T-helper 1 cell treated with Interleukin-12 subunit alpha and Interleukin-12 subunit beta and Interleukin-4 antibody, amounts not matched to agents 30 μg/mL and 1 μg/mL, for 36 hours (primary cell): ENCODE results near the gene SEMG1.

ENCODE experiments used
- H3K27ac Mint-ChIP-seq: one replicate; pipeline ENCODE4 v1.8.0; 2021; ENCODE audit warnings: mild to moderate bottlenecking, mixed read lengths
- H3K27me3 Mint-ChIP-seq: one replicate; pipeline ENCODE4 v1.8.0; 2021; ENCODE audit warnings: low read depth, mixed read lengths
- H3K36me3 Mint-ChIP-seq: one replicate; pipeline ENCODE4 v1.8.0; 2021; ENCODE audit warnings: low read depth, mixed read lengths
- H3K4me1 Mint-ChIP-seq: one replicate; pipeline ENCODE4 v1.8.0; 2021; ENCODE audit warnings: low read depth, mixed read lengths
- H3K4me3 Mint-ChIP-seq: one replicate; pipeline ENCODE4 v1.8.0; 2021; ENCODE audit warnings: mild to moderate bottlenecking, moderate library complexity, mixed read lengths
- H3K9me3 Mint-ChIP-seq: one replicate; pipeline ENCODE4 v1.8.0; 2021; ENCODE audit warnings: mixed read lengths

Gene SEMG1

DNA sequence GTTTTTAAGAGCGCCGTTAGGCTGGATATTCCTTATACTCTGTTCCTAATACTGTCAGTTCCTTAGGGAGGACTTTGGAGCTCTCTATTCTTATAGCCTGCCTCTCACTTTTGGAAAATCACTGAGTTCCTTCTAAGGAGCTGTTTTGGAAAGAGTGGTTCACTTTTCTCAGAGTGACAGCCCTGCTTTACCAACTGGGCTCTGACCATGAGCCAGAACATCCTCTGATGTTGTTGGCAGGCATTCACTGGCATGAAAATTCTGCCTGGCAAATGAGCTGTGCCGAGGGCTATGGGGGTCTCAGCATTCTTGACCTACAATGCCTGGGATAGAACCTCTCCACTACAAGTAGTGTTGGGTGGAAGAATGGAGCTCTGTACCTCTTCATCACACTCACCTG is 14.9 kb upstream of the SEMG1 start:
- Mint-ChIP-seq H3K4me1 (no peaks in the 10 kb centered on the region), H3K9me3 (no peaks in the 10 kb centered on the region), H3K4me3 (no peak overlapping the region), H3K27me3 (peaks cover 9% of the 10 kb centered on the region), H3K36me3 (no peaks in the 10 kb centered on the region), H3K27ac (no peak overlapping the region)

DNA sequence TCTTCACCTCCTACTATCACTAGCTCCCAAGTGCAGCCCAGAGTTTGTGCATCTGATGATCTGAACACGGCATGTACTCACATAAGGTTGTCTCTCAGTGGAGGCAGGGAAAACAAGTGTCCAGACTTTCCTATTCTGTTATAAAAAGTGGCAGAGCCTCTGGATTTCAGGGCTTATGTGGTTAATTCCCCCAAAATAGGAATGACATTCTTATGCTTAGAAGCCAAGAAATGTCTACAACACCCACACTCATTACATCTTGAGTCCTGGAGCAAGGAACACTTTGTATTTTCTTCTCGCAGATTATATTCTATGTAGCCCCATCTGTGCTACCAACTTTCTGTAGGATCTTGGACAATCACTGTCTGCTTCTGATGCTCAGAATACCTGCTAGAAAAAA is 13.5 kb upstream of the SEMG1 start:
- no peaks in the 10 kb centered on the region for H3K36me3 Mint-ChIP-seq
- no peak overlapping the region for H3K4me3 Mint-ChIP-seq
- no peak overlapping the region for H3K27ac Mint-ChIP-seq
- no peaks in the 10 kb centered on the region for H3K4me1 Mint-ChIP-seq
- H3K27me3 Mint-ChIP-seq: peaks cover 9% of the 10 kb centered on the region
- no peaks in the 10 kb centered on the region for H3K9me3 Mint-ChIP-seq

DNA sequence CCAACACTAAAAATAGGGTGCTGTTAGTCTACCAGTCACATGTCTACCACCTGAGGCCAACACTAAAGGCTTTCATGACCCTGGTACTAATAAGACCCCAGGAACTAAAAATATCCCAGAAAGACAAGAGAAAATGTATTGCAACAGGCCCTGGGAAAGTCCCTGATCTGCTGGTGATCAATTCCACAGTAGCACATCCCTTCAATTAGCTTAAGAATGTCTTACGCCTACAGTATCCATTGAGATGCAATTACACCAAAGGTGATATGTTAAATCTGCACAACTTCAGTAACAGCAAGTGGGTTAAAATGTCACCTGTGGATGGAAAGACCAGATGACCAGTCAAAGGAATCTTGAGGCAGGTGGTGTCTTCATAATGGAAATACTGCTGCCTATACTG is 3.1 kb downstream of the SEMG1 start:
- H3K27ac Mint-ChIP-seq: no peak overlapping the region
- H3K9me3 Mint-ChIP-seq: no peaks in the 10 kb centered on the region
- peaks cover 33% of the 10 kb centered on the region for H3K27me3 Mint-ChIP-seq

DNA sequence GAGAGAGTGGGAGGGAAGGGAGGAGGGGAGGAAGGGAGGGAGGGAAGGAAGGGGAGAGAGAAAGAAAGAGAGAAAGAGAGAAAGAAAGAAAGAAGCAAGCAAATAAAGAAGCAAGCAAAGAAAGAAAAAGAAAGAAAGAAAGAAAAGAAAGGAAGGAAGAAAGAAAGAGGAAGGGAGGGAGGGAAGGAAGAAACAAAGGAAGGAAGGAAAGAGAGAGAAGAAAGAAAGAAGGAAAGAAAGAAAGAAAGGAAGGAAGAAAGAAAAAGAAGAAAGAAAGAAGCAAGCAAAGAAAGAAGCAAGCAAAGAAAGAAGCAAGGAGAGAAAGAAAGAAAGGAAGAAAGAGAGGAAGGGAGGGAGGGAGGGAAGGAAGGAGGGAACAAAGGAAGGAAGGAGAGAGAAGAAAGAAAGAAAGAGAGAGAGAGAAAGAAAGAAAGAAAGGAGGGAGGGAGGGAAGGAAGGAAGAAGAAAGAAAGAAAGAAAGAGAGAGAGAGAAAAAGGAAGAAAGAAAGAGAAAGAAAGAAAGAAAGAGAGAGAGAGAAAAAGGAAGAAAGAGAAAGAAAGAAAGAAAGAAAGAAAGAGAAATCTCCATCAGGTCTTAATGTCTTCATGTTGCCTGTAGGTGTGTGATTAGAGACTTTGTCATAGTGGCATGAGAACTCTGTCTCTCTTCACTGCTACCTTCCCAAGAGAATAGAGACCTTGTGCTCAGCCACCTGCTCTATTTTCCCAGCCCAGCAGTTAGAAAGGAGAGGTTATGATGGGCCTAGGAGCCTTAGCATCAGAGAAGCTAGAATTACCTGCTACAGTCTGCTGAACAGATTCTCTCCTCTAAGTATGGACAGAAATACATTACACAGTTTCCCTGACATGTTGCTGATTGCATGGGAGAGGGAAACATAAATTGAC is 5.0 kb downstream of the SEMG1 start:
- H3K9me3 Mint-ChIP-seq: no peaks in the 10 kb centered on the region
- H3K4me3 Mint-ChIP-seq: no peak overlapping the region
- no peaks in the 10 kb centered on the region for H3K36me3 Mint-ChIP-seq
- peaks cover 20% of the 10 kb centered on the region for H3K27me3 Mint-ChIP-seq
- H3K27ac Mint-ChIP-seq: no peak overlapping the region
- H3K4me1 Mint-ChIP-seq: no peaks in the 10 kb centered on the region

More for the DNA sequence above, 3.1 kb downstream of the SEMG1 start:
- no peaks in the 10 kb centered on the region for H3K4me1 Mint-ChIP-seq
- no peak overlapping the region for H3K4me3 Mint-ChIP-seq
- no peaks in the 10 kb centered on the region for H3K36me3 Mint-ChIP-seq

DNA sequence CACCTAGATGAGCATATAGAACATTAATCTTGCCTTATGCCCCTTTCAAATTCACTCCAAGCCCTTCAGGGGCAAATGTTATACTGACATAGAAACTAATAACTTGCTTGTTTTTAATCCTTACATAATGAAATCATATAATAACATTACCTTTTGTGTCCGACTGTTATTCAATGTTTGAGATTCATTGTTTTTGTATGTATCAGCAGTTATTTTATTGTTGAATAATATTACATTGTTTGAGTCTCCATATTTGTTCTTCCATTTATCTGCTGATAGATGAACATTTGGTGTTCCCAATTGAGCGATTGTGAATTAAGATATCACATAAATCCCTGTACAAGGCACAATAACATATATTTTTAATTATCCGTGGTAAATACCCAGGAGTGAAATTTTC is 6.0 kb downstream of the SEMG1 start:
- Mint-ChIP-seq H3K36me3 (no peaks in the 10 kb centered on the region), H3K27me3 (peaks cover 18% of the 10 kb centered on the region), H3K4me1 (no peaks in the 10 kb centered on the region)

DNA sequence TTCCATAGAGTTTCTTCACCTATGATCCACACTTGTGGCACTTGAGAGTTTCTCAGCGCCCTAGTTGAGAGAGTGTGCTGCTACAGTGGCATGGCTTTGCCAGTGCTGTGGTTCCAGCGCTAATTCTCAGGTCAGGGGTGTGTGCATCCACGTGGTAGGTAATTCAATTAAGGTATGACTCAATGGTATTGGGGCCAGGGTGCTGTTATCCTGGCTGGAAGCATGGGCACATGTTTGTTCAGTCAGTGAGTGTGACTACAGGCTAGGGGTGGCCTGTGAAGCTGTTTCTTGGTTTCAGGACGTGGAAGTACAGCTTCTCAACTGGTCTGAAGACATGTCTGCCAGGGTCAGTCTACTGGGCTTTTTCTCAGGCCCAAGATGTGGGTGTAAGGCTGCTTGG is 11.3 kb downstream of the SEMG1 start:
- Mint-ChIP-seq H3K4me3 (no peak overlapping the region), H3K4me1 (no peaks in the 10 kb centered on the region), H3K27ac (no peak overlapping the region), H3K27me3 (peaks cover 33% of the 10 kb centered on the region), H3K36me3 (no peaks in the 10 kb centered on the region), H3K9me3 (no peaks in the 10 kb centered on the region)

More for the DNA sequence above, 6.0 kb downstream of the SEMG1 start:
- Mint-ChIP-seq H3K27ac (no peak overlapping the region), H3K9me3 (no peaks in the 10 kb centered on the region), H3K4me3 (no peak overlapping the region)

DNA sequence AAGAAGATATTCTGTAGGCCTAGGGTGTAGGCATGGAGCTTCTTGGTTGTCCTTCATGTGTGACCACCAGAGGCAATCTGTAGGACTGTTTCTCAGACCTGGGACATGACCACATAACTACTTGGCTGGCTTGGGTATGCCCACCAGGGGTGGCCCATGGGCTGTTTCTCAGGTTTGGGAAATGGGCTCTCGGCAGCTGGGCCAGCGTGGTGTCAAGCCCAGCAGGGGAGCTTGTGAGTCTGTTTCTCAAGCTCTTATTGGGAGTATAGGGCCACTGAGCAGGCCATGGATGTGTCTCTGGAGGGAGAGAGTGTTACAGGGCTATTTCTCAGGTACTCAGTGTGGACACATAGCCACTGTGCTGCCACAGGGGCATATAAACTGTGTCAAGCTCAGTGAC is 11.8 kb downstream of the SEMG1 start:
- Mint-ChIP-seq H3K9me3 (no peaks in the 10 kb centered on the region), H3K27me3 (peaks cover 34% of the 10 kb centered on the region), H3K36me3 (no peaks in the 10 kb centered on the region)

DNA sequence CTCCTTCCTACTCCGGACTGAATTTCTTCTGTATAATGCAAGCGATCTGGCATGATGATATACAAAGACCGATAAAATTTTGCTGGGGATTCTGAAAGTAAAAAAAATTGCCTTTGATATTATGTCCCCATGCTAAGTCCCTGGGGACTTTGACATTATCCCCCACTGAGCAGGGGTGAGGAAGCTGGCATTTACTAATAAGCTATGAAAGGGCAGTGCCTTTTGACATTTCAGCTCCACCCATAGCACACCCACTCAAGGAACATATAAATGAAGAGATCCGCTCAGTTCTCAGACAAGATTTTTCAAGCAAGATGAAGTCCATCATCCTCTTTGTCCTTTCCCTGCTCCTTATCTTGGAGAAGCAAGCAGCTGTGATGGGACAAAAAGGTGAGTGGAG is 14.2 kb downstream of the SEMG1 start, which contains the start of gene SEMG2:
SEMG2 (plus strand) TSS at position 298 of the 400 bp plus-strand sequence; CDS start at position 315, 17 bp downstream.
- H3K36me3 Mint-ChIP-seq: no peaks in the 10 kb centered on the region
- no peaks in the 10 kb centered on the region for H3K9me3 Mint-ChIP-seq
- H3K4me3 Mint-ChIP-seq: no peak within 1 kb of the TSS
- H3K27me3 Mint-ChIP-seq: peaks cover 43% of the 10 kb centered on the region
- H3K27ac Mint-ChIP-seq: no peak within 1 kb of the TSS
- H3K4me1 Mint-ChIP-seq: no peaks in the 10 kb centered on the region

More for the DNA sequence above, 11.8 kb downstream of the SEMG1 start:
- no peak overlapping the region for H3K27ac Mint-ChIP-seq
- H3K4me1 Mint-ChIP-seq: no peaks in the 10 kb centered on the region
- no peak overlapping the region for H3K4me3 Mint-ChIP-seq

DNA sequence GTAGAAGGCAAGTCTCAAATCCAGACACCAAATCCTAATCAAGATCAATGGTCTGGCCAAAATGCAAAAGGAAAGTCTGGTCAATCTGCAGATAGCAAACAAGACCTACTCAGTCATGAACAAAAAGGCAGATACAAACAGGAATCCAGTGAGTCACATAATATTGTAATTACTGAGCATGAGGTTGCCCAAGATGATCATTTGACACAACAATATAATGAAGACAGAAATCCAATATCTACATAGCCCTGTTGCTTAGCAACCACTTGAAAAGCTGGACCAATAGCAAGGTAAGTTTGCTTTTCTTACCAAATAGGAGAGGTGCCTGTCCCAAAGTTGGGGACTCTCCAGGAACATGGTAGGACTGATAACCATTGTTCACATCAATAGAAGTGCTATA is 16.3 kb downstream of the SEMG1 start:
- Mint-ChIP-seq H3K4me1 (no peaks in the 10 kb centered on the region), H3K36me3 (no peaks in the 10 kb centered on the region), H3K27ac (no peak overlapping the region), H3K27me3 (peaks cover 52% of the 10 kb centered on the region), H3K9me3 (no peaks in the 10 kb centered on the region), H3K4me3 (no peak overlapping the region)

DNA sequence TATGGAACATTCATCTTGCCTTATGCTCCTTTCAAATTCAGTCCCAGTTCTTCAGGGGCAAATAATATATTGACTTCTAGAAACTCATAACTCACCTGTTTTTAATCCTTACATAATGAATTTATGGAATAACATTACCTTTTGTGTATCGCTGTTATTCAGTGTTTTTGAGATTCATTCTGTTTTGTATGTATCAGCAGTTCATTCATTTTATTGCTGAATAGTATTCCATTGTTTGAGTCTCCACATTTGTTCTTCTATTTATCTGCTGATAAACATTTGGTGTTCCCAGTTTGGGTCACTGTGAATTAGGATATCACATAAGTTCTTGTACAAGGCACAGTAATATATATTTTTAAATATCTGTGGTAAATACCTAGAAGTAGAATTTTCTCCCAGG is 19.5 kb downstream of the SEMG1 start:
- Mint-ChIP-seq H3K36me3 (no peaks in the 10 kb centered on the region), H3K4me3 (no peak overlapping the region), H3K27me3 (peaks cover 48% of the 10 kb centered on the region), H3K27ac (no peak overlapping the region), H3K9me3 (no peaks in the 10 kb centered on the region), H3K4me1 (no peaks in the 10 kb centered on the region)

DNA sequence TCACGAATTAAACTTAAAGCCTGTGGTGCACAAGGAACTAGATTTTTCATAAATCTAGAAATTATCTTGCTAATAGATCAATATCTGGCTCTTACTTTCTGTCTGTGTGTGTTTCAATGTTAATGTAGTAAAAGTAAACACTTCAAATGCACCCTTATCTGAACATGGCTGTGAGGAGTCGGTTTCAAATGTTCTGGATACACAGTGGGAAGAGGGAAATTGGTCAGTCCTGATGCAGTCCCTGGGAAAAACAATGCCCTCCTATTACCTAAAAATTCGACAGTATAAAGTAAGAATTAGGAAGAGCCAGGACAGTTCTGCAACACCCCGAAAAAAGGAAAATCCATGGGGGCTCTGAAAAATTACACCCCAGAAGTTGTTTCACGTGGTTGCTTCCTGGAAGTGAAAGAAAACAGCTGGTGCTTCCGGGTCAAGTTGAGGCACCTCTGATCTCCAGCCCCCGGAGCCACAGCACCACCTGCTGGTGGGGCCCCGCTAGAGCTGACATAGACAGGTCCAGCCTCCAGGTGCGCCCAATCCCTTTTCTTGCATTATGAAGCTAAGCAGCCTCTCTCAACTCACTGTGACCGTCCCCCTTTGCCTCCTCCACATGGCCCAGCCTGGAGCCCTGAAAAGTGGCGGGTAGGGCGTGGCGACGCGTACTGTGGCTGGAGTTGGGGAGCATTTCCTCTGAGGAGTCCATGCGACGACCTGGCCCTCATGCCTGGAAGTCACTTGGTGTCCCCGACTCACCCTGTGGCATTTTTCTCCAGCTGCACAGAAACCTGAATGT is 22.6 kb downstream of the SEMG1 start:
- Mint-ChIP-seq H3K4me1 (no peaks in the 10 kb centered on the region), H3K4me3 (no peak overlapping the region), H3K27ac (no peak overlapping the region), H3K27me3 (peaks cover 52% of the 10 kb centered on the region), H3K9me3 (peaks cover 5% of the 10 kb centered on the region), H3K36me3 (no peaks in the 10 kb centered on the region)

DNA sequence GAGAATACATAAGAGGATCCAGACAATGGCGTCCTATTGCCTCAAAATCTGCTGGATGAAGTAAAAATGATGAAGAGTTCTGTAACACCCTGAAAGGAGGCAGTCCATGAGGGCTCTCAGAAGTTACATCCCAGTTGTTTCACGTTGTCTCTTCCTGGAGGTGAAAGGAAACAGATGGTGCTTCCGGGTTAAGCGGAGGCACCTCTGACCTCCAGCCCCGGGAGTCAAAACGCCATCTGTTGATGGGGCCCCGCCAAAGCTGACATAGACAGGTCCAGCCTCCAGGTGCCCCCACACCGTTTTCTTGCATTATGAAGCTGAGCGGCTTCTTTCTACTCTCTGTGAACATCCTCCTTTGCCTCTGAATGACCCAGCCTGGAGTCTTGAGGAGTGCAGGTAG is 23.8 kb downstream of the SEMG1 start:
- H3K27ac Mint-ChIP-seq: no peak overlapping the region
- H3K9me3 Mint-ChIP-seq: peaks cover 9% of the 10 kb centered on the region
- H3K4me1 Mint-ChIP-seq: no peaks in the 10 kb centered on the region
- peaks cover 45% of the 10 kb centered on the region for H3K27me3 Mint-ChIP-seq
- H3K36me3 Mint-ChIP-seq: no peaks in the 10 kb centered on the region
- no peak overlapping the region for H3K4me3 Mint-ChIP-seq

DNA sequence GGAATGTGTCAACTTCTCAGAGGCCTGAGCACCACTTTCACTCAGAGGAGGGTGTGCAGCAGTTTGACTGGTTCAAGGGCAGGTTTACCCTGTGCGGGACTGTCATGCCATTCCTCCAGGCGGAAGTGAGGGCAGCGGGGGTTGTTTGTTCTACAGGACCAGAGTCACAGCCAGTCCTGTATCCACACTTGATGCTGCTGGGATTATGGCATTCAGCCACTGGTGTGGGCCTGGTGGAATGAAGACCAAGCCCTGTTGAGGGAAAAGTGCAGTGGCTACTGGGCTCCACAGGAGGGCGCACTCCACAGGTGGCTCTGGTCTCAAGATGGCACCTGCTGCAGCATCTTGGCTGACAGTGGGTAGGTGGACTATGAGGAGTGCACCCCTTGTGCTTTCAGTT is 29.2 kb downstream of the SEMG1 start:
- H3K4me1 Mint-ChIP-seq: no peaks in the 10 kb centered on the region
- H3K36me3 Mint-ChIP-seq: no peaks in the 10 kb centered on the region
- no peak overlapping the region for H3K4me3 Mint-ChIP-seq
- H3K9me3 Mint-ChIP-seq: peaks cover 9% of the 10 kb centered on the region
- no peak overlapping the region for H3K27ac Mint-ChIP-seq
- H3K27me3 Mint-ChIP-seq: peaks cover 38% of the 10 kb centered on the region

DNA sequence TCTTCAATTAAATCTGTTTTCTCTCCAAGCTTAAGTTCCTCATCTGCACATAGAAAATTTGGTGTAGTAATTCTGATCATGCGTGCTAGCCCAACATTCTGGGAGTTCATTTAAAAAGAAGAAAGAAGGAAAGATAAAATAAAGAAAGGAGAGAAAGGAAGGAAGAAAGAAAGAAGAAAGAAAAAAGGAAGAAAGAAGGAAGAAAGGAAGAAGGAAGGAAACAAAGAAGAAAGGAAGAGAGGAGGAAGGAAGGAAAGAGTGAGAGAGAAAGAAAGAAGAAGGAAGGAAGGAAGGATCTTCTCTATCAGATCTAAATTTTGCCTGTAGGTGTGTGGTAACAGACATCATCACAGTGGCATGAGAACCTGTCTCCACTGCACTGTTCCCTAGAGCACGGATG is 31.3 kb downstream of the SEMG1 start:
- no peak overlapping the region for H3K4me3 Mint-ChIP-seq
- peaks cover 9% of the 10 kb centered on the region for H3K9me3 Mint-ChIP-seq
- no peaks in the 10 kb centered on the region for H3K36me3 Mint-ChIP-seq
- H3K27ac Mint-ChIP-seq: no peak overlapping the region
- H3K4me1 Mint-ChIP-seq: no peaks in the 10 kb centered on the region
- H3K27me3 Mint-ChIP-seq: peaks cover 45% of the 10 kb centered on the region

DNA sequence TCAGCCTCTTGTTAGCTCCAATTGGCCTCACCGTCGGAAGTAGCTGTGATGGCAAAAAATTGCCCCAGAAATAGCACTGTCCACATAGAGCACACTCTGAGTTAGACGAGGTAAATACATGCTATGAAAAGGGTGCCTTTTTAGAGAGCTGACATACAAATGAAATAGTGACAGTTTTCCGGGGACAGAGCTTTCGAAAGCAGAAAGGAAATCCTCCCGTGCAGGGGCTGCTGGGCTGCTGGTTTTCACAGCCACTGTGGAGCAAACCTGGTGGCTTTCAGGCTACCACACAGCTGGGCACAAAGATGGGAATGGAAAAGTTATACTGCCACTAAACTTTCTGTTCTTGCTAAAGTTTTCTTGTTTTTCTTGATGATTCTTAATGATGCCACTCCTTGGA is 39.3 kb downstream of the SEMG1 start:
- Mint-ChIP-seq H3K36me3 (no peaks in the 10 kb centered on the region), H3K4me3 (no peak overlapping the region)

More for the DNA sequence above, 39.3 kb downstream of the SEMG1 start:
- no peak overlapping the region for H3K27ac Mint-ChIP-seq
- peaks cover 75% of the 10 kb centered on the region for H3K27me3 Mint-ChIP-seq
- no peaks in the 10 kb centered on the region for H3K4me1 Mint-ChIP-seq
- no peaks in the 10 kb centered on the region for H3K9me3 Mint-ChIP-seq
